HG02840 (cell line): ENCODE data around the gene LAMTOR1.
A peak's percentile ranks its signal among the peaks of the same experiment; 100 is the strongest.
"Not testable (repeated sequence)": the region's sequence is repeated elsewhere in the genome, so short reads cannot be mapped to it uniquely, and the experiment has no call there.

Experiments
- ATAC-seq: cut with Tn5 transposase; IDR thresholded peaks from one replicate; pipeline ENCODE4 v1.9.1; 2021; ENCODE audit warnings: mild to moderate bottlenecking, moderate library complexity, moderate number of reproducible peaks; ENCODE audit not compliant: unreplicated experiment, low FRiP score

The LAMTOR1 gene

DNA sequence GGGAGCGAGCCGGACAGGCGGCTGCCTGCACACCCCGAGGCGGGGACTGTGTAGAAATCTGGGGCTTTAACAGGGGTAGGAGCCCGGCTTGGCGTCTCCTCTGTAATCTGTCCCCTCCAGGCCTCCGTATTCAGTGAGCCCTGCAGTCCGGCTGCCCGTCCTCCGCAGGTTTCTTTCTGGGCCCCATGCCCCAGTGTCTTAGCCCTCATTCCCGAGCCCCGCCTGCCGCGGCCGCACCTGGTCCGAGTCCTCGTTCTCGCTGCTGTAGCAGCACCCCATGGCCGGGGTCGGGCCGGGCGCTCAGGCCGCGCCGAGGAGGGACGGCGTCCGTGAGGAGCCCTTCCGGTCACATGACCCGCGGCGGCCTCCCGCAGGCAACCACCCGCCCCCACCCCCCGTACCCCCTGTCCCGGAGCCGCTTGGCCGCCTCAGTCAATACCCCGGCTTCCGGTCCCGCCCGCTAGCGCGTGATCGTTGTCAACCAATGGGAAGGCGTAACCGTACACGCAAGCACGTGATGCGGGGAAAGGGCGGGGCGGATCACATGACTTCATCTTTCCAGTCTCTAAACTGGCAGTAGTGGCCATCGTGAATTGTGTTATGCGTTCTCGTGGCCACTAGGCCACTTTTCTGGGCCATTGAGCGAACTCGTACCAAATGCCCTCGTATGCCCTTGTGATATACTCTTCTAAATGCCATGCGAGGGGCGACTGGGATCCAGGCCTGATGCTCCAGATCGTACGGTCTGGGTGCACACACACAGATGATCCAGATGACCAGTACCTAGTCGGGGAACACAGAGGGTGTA is at the start of gene LAMTOR1:
TSS of gene LAMTOR1 (minus strand) at position 352 of the 808 bp plus-strand sequence. CDS start at position 279, 73 bp downstream.
- peak; percentile 89 for ATAC-seq

DNA sequence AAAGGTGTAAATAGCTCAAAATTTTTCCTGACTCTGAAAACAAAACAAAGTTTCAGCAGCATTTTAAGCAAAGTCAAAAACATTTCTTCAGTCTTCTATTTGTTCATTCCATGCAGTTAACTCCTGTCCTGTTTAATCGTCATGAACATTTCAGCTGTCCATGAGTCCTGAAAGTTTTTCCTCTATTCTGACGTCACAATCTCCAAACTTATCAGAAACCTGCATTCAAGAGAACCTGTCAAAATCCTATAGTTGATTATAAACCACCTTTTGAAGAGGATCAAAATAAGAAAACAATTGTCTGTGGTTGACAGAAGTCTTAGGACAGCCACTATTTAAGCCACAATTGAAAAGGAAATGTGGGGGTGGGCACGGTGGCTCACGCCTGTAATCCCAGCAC is 47.8 kb upstream of the LAMTOR1 start:
- no peak for ATAC-seq

DNA sequence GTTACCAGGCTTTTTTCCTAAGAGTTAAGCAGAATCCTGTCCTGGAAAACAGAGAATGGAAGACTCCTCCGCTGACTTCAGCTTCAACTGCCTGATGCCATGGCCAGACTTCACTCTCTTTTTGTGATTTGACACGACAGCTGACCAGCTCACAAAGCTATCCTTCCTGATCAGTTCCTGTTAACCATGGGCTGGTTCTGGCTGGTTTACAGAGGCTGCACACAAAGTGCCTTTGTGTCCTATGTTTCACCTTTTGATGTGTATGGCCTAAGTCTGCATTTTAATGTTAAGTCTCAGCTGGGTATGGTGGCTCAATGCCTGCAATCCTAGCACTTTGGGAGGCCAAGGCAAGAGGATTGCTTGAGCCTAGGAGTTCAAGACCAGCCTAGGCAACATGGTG is 43.5 kb upstream of the LAMTOR1 start:
- no peak for ATAC-seq

DNA sequence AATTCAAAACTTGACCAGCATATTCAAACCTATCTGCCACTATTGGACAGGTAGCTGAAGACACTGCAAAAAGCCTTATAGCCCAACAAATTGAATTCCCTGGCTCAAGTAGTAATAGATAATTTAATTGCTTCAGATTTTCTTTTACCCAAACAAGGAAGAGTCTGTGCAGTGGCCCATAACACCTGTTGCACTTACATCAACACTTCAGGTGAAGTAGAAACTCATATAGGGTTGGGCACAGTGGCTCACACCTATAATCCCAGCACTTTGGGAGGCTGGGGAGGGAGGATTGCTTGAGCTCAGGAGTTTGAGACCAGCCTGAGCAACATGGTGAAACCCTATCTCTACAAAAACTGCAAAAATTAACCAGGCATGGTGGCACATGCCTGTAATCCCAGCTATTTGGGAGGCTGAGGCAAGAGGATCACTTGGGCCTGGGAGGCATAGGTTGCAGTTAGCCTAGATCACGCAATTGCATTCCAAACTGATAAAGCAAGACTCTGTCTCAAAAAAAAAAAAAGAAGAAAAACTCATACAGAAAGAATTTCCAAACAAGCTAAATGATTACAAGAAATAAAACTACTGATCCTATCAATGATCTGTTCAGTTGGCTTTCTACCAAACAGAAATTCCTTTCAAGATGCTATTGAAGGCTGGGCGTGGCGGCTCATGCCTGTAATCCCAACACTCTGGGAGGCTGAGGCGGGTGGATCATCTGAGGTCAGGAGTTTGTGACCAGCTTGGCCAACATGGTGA is 41.9 kb upstream of the LAMTOR1 start:
- ATAC-seq, result no peak

DNA sequence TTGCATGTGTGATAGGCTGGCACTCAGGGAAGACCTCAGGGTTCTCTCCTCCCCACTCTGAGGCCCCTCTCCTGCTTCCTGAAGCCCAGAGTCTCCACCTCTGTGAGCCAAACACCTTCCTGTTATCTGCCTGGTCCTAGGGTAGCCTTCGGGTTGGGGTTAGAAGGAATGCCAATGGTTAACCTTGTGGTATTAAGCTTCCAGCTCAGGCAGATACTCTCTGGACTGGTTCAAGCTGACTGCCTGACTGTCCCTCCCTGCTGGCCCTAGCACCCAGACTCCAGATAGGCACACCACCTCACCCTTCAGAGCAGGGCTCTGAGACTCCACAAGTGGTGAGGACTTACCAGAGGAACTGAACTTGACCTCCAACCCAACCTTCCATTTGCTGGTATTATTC is 39.4 kb upstream of the LAMTOR1 start:
- not testable (repeated sequence) for ATAC-seq

DNA sequence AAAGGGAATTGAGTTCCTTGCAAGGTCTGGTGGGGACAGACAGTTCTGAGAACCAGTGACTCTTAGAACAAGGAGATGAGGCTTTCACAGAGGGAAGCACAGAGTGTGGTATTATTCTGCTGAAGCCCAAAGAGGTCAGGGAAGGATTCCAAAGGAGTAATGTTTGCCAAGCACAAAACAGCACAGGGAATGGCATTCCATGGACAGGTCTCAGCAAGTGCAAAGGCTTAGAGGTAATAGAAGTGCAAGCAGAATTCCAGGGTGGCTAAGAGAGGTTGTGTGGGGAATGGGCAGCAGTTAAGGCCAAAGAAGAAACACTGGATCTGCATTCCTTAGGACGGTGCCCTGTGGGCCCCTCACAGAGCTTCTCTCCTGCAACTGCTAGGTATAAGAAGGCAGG is 39.0 kb upstream of the LAMTOR1 start:
- not testable (repeated sequence) for ATAC-seq

DNA sequence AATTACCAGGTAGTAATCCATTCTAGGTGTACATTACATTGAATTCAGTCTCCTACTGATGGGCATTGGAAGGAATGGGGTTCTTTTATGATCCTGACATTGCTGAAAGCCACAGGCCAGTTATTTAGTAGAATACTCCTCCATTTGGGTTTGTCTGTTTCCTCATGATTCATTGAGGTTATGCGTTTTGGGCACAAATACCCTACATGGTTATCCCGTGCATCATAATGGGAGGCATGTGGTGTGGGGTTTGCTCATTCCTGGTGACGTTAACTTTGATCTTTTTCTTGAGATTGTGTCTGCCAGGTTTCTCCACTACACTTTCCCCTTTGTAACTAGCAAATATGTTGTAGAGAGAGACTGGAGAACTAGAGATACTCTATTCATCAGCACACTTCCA is 38.0 kb upstream of the LAMTOR1 start:
- ATAC-seq, result no peak

DNA sequence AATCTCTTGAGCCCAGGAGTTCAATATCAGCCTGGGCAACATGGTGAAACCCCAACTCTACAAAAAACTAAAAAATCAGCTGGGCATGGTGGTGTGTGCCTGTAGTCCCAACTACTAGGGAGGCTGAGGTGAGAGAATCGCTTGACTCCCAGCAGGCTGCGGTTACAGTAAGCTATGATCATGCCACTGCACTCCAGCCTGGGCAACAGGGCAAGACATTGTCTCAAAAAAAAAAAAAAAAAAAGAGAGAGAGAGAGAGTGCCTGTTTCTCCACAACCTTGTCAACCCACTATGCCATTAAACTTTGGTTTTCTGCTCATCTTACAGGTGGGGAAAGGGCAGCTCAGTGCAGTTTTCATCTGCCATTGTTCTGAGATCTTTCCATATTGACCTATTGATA is 37.6 kb upstream of the LAMTOR1 start:
- ATAC-seq, result no peak

DNA sequence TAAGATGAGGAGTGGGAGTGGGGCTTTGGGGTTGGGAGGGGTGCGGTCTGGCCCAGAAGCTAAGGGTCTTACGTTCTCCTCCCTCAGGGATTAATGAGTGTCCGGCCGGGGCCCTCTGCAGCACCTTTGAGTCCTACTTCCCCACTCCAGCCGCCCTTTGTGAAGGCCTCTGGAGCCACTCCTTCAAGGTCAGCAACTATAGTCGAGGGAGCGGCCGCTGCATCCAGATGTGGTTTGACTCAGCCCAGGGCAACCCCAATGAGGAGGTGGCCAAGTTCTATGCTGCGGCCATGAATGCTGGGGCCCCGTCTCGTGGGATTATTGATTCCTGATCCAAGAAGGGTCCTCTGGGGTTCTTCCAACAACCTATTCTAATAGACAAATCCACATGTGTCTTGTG is 36.4 kb upstream of the LAMTOR1 start:
- no peak for ATAC-seq

DNA sequence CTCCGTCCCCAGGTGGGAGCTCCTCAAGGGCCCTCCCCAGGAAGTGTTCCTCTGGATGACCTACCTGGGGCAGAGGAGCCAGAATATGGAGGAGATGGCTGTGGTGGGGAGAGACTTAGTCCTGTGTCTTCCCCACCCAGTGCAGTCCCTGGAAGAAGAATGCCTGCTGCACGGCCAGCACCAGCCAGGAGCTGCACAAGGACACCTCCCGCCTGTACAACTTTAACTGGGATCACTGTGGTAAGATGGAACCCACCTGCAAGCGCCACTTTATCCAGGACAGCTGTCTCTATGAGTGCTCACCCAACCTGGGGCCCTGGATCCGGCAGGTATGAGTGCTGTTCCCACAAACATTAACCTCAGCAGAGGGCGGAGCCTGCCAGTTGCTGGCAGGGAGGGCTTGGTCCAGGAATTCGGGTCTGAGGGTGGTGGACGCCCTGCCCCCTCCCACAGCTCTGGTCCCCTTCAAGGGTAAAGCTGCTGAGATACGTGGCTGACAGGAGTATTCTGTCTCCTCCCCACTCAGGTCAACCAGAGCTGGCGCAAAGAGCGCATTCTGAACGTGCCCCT is 35.8 kb upstream of the LAMTOR1 start:
- no peak for ATAC-seq

DNA sequence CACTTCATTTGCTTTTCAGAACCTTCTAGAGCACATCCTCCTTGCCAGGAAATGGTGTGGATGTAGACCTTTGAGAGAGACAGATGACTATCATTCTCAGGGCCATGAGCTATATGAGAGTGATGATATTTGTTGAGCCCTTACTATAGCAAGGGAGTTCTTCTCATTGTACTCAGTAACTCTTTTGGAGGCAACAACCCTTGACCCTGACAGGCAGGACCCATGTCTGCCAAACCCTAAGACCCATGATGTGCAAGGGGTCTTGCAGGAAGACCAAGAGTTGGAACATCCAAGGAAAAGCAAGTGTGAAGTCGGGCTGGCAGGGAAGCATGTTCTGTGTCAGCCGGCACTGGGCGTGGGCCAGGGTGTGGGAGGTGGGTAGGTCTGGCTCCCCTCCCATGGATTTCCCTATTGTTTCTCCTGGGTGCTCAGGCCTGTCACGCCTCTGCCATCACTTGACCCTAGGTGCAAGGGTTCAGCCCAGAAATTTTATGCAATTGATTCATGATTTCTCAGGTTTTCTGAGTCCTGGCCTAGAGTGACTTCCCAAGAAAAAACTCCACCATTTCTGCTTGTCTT is 33.7 kb upstream of the LAMTOR1 start:
- no peak for ATAC-seq

DNA sequence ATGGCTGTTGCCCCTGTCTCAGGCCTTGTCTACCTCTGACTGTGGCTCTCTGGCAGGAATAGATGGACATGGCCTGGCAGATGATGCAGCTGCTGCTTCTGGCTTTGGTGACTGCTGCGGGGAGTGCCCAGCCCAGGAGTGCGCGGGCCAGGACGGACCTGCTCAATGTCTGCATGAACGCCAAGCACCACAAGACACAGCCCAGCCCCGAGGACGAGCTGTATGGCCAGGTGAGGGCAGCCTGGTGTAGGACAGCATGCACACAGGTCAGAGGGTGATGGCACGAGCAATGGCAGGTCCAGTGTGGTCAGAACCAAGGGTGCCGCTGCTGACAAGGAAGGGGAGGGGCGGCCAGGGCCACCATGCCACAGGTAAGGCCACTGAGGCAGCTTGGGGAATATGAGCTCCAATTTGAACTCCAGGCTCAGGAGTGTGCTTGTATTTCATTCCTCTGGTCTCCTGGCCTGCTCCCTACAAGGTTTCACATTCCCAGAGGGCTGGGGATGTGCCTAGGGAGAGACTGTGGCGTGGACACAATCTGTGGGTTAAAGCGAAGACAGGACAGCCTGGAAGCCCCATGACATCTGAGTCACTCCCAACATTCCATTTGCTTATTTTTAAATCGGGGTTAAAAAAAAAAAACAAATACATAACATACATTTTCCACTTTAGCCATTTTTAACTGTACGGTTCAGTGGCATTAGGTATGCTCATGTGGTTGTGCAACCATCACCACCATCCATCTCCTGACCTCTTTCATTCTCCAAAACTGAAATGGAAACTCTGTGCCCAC is 33.0 kb upstream of the LAMTOR1 start:
- no peak for ATAC-seq

DNA sequence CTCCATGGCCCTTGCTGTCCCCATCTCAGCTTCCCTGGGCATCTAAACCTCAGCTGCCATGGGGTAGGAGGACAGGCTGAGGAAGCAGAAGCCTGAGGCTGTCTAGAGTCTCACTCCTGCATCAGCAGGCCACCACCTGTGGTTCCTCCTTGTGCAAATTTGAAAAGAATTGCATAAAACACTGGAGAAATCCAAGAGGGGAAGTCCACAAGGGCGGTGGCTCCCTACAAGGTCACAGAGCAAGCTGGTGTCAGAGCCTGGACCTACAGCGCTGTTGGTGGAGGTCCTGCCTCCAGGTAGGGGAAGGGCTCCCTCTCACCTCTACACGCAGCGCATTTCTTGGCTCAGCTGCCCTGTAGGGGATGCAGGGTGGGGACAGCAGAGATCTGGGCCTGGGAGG is 32.4 kb upstream of the LAMTOR1 start, which contains the start of gene FOLR3:
TSS of gene FOLR3 (plus strand) at position 253 of the 400 bp plus-strand sequence. CDS start 228 bp downstream, outside the sequence.
- not testable (repeated sequence) for ATAC-seq

DNA sequence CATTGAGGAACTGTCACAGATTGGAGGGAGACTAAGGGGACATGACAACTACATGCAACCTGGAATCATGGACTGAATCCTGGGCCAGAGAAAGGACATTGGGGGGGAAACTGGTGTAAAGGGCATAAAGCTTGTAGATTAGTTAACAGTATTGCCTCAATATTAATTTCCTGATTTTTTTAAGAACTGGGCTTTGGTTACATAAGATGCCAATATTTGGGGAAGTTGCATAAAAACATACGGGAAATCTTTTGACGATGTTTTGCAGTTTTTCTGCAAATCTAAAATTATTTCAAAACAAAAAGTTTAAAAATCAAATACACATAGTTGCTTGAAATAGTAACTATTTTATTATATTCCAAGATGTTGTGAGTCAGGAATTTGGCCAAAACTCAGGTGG is 29.5 kb upstream of the LAMTOR1 start:
- ATAC-seq, result no peak

DNA sequence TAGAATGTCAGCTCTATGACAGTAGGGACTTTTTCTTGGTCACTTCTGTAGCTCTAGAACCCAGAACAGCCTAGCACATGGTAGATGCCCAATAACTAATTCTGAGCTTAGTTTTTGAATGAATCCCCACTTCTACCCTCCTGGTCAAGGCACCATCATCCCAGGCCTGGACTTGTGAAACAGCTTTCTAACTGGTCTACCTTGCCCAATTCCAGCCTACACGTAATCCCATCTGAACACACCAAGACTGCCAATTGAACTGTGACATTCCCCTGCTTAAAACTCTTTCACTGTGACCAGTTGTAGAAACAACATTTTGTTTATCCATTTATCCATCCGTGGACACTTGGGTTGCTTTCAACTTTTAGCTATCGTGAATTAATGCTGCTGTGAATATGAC is 26.3 kb upstream of the LAMTOR1 start:
- no peak for ATAC-seq

DNA sequence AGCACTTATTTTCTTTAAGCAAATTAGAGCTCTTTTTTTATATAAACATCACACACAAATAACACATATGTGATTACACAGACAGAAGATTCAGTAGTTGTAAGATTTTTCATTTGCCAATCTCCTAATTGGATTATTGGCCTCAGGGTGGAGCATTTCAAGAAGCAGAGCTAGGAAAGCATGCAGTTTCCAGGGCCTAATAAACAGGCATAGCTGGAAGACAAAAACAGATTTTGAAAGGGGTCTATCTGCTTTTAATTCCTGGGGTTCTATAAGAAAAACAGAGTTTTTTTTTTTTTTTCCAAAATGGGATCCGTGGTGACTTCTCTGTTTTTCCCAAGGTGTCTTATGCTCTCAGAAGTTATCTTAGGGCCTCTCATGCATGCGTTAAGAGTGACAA is 24.8 kb upstream of the LAMTOR1 start:
- no peak for ATAC-seq

DNA sequence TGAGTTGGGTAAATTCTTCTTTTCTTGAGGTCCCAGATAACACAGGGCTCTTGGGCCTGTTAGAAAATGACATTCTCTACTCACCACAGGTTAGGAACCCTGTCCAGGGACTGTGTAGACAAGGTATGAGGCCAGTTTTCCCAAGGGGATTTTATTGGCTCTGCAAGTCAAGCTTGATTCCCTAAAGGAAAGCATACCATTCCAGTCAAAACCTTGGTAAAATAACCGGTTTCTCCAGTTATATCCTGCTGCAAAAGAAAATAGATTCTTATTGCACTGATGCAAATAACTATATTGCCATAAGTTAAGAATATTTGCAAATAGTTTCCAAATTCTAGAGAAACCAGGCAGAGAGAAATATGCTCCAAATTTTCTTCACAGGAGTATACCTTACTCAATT is 22.9 kb upstream of the LAMTOR1 start:
- no peak for ATAC-seq

DNA sequence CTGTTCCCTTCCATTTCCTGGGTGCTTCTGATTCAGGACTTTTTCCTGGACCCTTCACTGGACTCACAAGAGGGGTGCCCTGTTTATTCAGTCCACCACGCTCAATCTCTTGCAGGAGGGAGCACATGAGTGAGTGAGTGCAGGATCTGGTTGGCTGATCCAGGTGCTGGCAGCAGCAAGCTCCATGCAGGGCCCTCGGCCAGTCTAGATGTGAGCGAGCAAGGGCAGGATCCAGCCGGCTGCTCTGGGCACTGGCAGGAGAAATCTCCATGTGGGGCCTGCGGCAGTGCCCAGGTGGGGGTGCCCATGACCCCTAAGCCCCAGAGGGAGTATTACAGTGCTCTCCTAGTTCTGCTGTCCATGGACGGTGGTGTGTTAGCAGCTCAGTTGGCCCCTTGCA is 20.9 kb upstream of the LAMTOR1 start:
- no peak for ATAC-seq

DNA sequence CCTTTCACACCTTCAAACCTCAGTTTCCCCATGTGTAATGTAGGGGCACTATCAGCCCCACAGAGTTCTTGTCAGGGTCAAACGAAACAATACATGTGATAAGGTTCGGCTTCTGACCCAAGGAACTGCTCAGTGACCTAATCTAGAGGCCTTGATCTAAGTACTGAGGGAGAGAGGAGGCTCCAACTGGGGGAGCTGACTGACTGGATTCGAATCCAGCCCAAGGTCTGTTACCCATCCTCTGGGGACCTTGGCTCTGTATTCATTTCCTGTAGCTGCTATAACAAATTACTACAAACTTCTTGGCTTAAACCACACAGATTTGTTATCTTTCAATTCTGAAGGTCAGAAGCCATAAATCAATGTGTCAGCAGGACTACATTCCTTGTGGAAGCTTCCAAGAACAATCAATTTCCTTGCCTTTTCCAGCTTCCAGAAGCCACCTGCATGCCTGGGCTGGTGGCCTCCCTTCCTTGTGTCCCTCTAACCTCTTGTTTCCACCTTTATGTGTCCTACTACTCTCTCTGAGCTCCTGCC is 20.1 kb upstream of the LAMTOR1 start:
- ATAC-seq, result no peak

DNA sequence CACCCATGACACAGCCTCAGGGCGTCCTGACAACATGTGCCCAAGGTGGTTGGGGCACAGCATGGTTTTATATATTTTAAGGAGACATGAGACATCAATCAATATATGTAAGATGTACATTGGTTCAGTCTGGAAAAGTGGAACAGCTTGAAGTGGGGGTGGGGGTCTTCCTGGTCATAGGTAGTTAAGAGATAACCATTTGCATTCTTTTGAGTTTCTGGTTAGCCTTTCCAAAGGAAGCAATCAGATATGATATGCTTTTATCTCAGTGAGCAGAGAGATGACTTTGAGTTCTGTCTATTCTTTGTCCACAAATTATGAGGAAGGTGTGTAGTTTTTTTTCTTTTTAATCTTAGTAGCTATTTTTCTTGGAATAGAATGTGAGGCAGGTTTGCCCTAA is 19.5 kb upstream of the LAMTOR1 start:
- no peak for ATAC-seq
